ENCODE results near the gene RHOF.
A peak's percentile ranks its signal among the peaks of the same experiment; 100 is the strongest.

DNA sequence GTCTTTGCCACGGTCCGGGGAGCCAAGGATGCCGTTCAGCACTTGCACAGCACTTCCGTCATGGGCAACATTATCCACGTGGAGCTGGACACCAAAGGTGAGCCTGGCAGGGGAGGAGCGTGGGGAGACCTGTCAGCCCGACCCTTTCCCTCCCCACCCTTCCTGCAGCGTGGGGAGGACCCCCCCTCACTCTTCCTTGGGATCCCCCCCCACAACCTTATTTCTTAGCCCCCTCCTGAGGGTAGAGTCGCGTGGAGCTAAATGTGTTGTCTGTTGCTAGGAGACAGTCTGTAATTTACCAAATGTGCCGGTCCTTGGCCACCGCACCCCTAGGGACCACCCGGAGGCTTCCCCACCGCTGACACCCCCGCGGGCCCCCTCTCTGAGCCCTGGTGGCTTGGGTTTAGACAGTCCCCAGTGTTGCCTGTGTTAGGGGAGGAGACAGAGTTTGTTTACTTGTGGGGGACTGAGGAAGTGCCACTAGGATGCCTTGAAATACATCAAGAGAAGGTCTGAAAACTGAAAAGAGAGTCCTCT lies 12.6 kb upstream of the RHOF start:
- TF ChIP-seq, protein P1, sequence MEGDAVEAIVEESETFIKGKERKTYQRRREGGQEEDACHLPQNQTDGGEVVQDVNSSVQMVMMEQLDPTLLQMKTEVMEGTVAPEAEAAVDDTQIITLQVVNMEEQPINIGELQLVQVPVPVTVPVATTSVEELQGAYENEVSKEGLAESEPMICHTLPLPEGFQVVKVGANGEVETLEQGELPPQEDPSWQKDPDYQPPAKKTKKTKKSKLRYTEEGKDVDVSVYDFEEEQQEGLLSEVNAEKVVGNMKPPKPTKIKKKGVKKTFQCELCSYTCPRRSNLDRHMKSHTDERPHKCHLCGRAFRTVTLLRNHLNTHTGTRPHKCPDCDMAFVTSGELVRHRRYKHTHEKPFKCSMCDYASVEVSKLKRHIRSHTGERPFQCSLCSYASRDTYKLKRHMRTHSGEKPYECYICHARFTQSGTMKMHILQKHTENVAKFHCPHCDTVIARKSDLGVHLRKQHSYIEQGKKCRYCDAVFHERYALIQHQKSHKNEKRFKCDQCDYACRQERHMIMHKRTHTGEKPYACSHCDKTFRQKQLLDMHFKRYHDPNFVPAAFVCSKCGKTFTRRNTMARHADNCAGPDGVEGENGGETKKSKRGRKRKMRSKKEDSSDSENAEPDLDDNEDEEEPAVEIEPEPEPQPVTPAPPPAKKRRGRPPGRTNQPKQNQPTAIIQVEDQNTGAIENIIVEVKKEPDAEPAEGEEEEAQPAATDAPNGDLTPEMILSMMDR (IDR thresholded peaks at IDR 0.05) = no peak
- TF ChIP-seq, protein P2, sequence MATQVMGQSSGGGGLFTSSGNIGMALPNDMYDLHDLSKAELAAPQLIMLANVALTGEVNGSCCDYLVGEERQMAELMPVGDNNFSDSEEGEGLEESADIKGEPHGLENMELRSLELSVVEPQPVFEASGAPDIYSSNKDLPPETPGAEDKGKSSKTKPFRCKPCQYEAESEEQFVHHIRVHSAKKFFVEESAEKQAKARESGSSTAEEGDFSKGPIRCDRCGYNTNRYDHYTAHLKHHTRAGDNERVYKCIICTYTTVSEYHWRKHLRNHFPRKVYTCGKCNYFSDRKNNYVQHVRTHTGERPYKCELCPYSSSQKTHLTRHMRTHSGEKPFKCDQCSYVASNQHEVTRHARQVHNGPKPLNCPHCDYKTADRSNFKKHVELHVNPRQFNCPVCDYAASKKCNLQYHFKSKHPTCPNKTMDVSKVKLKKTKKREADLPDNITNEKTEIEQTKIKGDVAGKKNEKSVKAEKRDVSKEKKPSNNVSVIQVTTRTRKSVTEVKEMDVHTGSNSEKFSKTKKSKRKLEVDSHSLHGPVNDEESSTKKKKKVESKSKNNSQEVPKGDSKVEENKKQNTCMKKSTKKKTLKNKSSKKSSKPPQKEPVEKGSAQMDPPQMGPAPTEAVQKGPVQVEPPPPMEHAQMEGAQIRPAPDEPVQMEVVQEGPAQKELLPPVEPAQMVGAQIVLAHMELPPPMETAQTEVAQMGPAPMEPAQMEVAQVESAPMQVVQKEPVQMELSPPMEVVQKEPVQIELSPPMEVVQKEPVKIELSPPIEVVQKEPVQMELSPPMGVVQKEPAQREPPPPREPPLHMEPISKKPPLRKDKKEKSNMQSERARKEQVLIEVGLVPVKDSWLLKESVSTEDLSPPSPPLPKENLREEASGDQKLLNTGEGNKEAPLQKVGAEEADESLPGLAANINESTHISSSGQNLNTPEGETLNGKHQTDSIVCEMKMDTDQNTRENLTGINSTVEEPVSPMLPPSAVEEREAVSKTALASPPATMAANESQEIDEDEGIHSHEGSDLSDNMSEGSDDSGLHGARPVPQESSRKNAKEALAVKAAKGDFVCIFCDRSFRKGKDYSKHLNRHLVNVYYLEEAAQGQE (IDR thresholded peaks at IDR 0.05; ENCODE audit: insufficient read depth in 1 of 2, low read depth in 2 of 2, low read length in 1 of 2) = no peak
- peak; percentile 30 for TF ChIP-seq SIN3A (IDR thresholded peaks at IDR 0.05; ENCODE audit: borderline replicate concordance, insufficient read depth, low read depth, low read length)
- TF ChIP-seq POLR2AphosphoS5 (IDR thresholded peaks at IDR 0.05; ENCODE audit: low read depth, low read length) = no peak
